H9 (cell line): ENCODE measurements around the gene TERT. TPM values are rescaled to one million over a fixed set of nuclear protein-coding genes. Genes with fewer than 3 reads are reported as not detected.
A peak's percentile ranks its signal among the peaks of the same experiment; 100 is the strongest.

ENCODE experiments used
- DNase-seq: peaks from one replicate; pipeline ENCODE4 v3.0.0-alpha.2; 2017
- H2AFZ ChIP-seq: one replicate; pipeline ENCODE4 v1.6.1; 2013; ENCODE audit warnings: mild to moderate bottlenecking, low read length, control low read depth, moderate library complexity
- H2AK5ac ChIP-seq: 2 replicates; pipeline ENCODE4 v1.6.1; 2013; ENCODE audit warnings: low read length, control low read depth, mixed read lengths; ENCODE audit not compliant: insufficient read length
- H2BK120ac ChIP-seq: one replicate; pipeline ENCODE4 v1.6.1; 2013; ENCODE audit warnings: low read depth, mild to moderate bottlenecking, low read length, control low read depth, inconsistent platforms; ENCODE audit not compliant: poor library complexity, severe bottlenecking
- H2BK12ac ChIP-seq: 2 replicates; pipeline ENCODE4 v1.6.1; 2013; ENCODE audit warnings: low read length, control low read depth, mixed read lengths, low read depth; ENCODE audit not compliant: insufficient read length
- H2BK15ac ChIP-seq: 2 replicates; pipeline ENCODE4 v1.6.1; 2013; ENCODE audit warnings: low read depth, low read length, control low read depth
- H2BK20ac ChIP-seq: one replicate; pipeline ENCODE4 v1.6.1; 2013; ENCODE audit warnings: low read depth, mild to moderate bottlenecking, low read length, control low read depth, inconsistent platforms; ENCODE audit not compliant: poor library complexity, severe bottlenecking
- H2BK5ac ChIP-seq: 2 replicates; pipeline ENCODE4 v1.6.1; 2013; ENCODE audit warnings: low read length, control low read depth, mixed read lengths; ENCODE audit not compliant: insufficient read length
- H3K14ac ChIP-seq: 2 replicates; pipeline ENCODE4 v1.6.1; 2013; ENCODE audit warnings: low read length, control low read depth; ENCODE audit not compliant: insufficient read depth
- H3K18ac ChIP-seq: 2 replicates; pipeline ENCODE4 v1.6.1; 2013; ENCODE audit warnings: low read depth, mild to moderate bottlenecking, mixed read lengths, low read length, control low read depth; ENCODE audit not compliant: insufficient read length
- H3K23ac ChIP-seq: 2 replicates; pipeline ENCODE4 v1.6.1; 2013; ENCODE audit warnings: low read length, control low read depth, mixed read lengths, low read depth; ENCODE audit not compliant: insufficient read length
- H3K23me2 ChIP-seq: 2 replicates; pipeline ENCODE4 v1.6.1; 2013; ENCODE audit warnings: low read depth, mild to moderate bottlenecking, mixed read lengths, low read length, control low read depth; ENCODE audit not compliant: insufficient read length, poor library complexity, severe bottlenecking
- H3K27ac ChIP-seq: 2 replicates; pipeline ENCODE4 v1.5.1; 2013; ENCODE audit warnings: low read length, control low read depth, mixed read lengths, low read depth; ENCODE audit not compliant: insufficient read length
- H3K27me3 ChIP-seq: 2 replicates; pipeline ENCODE4 v1.6.1; 2013; ENCODE audit warnings: low read length, control low read depth, inconsistent platforms; ENCODE audit not compliant: insufficient read depth
- H3K4ac ChIP-seq: 2 replicates; pipeline ENCODE4 v1.6.1; 2013; ENCODE audit warnings: low read depth, mild to moderate bottlenecking, control low read depth, inconsistent platforms, low read length, moderate library complexity
- H3K4me1 ChIP-seq: 2 replicates; pipeline ENCODE4 v1.6.1; 2013; ENCODE audit warnings: low read length, control low read depth, inconsistent platforms; ENCODE audit not compliant: insufficient read depth
- H3K4me2 ChIP-seq: 2 replicates; pipeline ENCODE4 v1.6.1; 2013; ENCODE audit warnings: low read length, control low read depth, mixed read lengths; ENCODE audit not compliant: insufficient read length, insufficient read depth
- H3K56ac ChIP-seq: 2 replicates; pipeline ENCODE4 v1.6.1; 2013; ENCODE audit warnings: low read depth, mild to moderate bottlenecking, mixed read lengths, low read length, control low read depth; ENCODE audit not compliant: insufficient read length
- H3K79me1 ChIP-seq: 2 replicates; pipeline ENCODE4 v1.6.1; 2013; ENCODE audit warnings: low read depth, mild to moderate bottlenecking, moderate library complexity, low read length, control low read depth, inconsistent platforms; ENCODE audit not compliant: insufficient read depth, poor library complexity, severe bottlenecking
- H3K79me2 ChIP-seq: 2 replicates; pipeline ENCODE4 v1.6.1; 2013; ENCODE audit warnings: low read length, control low read depth, inconsistent platforms; ENCODE audit not compliant: insufficient read depth
- H3K9ac ChIP-seq: 2 replicates; pipeline ENCODE4 v1.6.1; 2013; ENCODE audit warnings: low read length, control low read depth, mixed read lengths; ENCODE audit not compliant: insufficient read length; ENCODE audit errors: extremely low read depth
- H3K9me3 ChIP-seq: one replicate; pipeline ENCODE4 v1.6.1; 2013; ENCODE audit warnings: low read depth, low read length, inconsistent platforms; ENCODE audit not compliant: control insufficient read depth
- H3T11ph ChIP-seq: one replicate; pipeline ENCODE4 v1.6.1; 2013; ENCODE audit warnings: mild to moderate bottlenecking, low read length, control low read depth, inconsistent platforms
- H4K20me1 ChIP-seq: one replicate; pipeline ENCODE4 v1.6.1; 2013; ENCODE audit not compliant: control insufficient read depth, insufficient read length, insufficient read depth
- H4K5ac ChIP-seq: 2 replicates; pipeline ENCODE4 v1.6.1; 2013; ENCODE audit warnings: low read depth, mild to moderate bottlenecking, mixed read lengths, low read length, control low read depth; ENCODE audit not compliant: insufficient read length
- H4K8ac ChIP-seq: replicated peaks from 2 replicates; pipeline ENCODE4 v1.6.1; 2013; ENCODE audit warnings: low read length, control low read depth, mixed read lengths, low read depth; ENCODE audit not compliant: insufficient read length
- H4K91ac ChIP-seq: 2 replicates; pipeline ENCODE4 v1.6.1; 2013; ENCODE audit warnings: low read depth, mild to moderate bottlenecking, moderate library complexity, mixed read lengths, low read length, control low read depth; ENCODE audit not compliant: insufficient read length
- H3K27ac Mint-ChIP-seq, 3 experiments: 2 replicates in 2 of 3; 3 replicates in 1 of 3; pipeline ENCODE4 v1.8.0; 2020 to 2021; ENCODE audit warnings: mixed read lengths in 3 of 3, mild to moderate bottlenecking in 1 of 3, moderate library complexity in 1 of 3
- H3K27me3 Mint-ChIP-seq: 2 replicates; pipeline ENCODE4 v1.8.0; 2021; ENCODE audit warnings: low read depth, mild to moderate bottlenecking, moderate library complexity, mixed read lengths
- H3K36me3 Mint-ChIP-seq, 3 experiments: 2 replicates in 2 of 3; 3 replicates in 1 of 3; pipeline ENCODE4 v1.8.0; 2020 to 2021; ENCODE audit warnings: low read depth in 3 of 3, mixed read lengths in 3 of 3; ENCODE audit not compliant: insufficient read depth in 1 of 3
- H3K4me1 Mint-ChIP-seq, 2 experiments: 2 replicates each; pipeline ENCODE4 v1.8.0; 2020; ENCODE audit warnings: mixed read lengths in 2 of 2
- H3K4me3 Mint-ChIP-seq, 2 experiments: 2 replicates in 1 of 2; 3 replicates in 1 of 2; pipeline ENCODE4 v1.8.0; 2020 to 2021; ENCODE audit warnings: mild to moderate bottlenecking in 2 of 2, mixed read lengths in 2 of 2, moderate library complexity in 1 of 2
- H3K9me3 Mint-ChIP-seq, 2 experiments: 2 replicates in 1 of 2; 3 replicates in 1 of 2; pipeline ENCODE4 v1.8.0; 2020; ENCODE audit warnings: mild to moderate bottlenecking in 2 of 2, mixed read lengths in 2 of 2, moderate library complexity in 1 of 2
- WGBS: extraction: QIAGEN DNeasy Blood & Tissue Kit; methylation state at CpG from one replicate; pipeline ENCODE4 v1.1.7; 2013; ENCODE audit warnings: missing lambda C conversion rate, low lambda C conversion rate, mixed read lengths; ENCODE audit not compliant: insufficient read length; ENCODE audit errors: extremely low coverage; 5-methylcytosine and 5-hydroxymethylcytosine counted together
- total RNA-seq: library from RNA; stranded (reverse); gene quantifications from 2 replicates; pipeline ENCODE4 v1.2.1, GENCODE V29; 2021
- TF ChIP-seq, protein P1 (sequence below): fragments of 200-600 bp; sonication (generic); conservative IDR thresholded peaks from 3 replicates; pipeline ENCODE4 v1.8.0; 2021; ENCODE audit warnings: antibody characterized with exemption, mild to moderate bottlenecking

Gene TERT
- total RNA-seq, 1 experiment from 2014 or later: 15.5 TPM

DNA sequence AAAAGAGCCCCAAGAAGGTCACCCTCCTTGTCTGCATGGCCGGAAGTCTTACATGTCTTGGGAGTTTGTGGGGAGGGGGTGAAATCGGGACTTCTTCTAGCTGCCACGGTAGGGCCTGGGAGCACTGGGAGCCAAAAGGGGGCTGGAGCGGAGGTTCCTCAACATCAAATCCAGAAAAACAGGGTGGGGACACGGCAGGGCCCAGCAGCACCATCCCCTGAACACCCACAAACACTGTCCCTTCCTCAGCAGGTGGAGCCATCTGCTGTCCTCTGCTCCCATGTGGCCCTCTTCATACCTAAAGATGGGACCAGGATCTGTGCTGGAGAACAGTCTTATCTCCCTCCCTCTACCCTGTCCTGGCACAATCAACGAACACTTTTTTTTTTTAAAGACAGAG is 2.7 kb downstream of the TERT start:
- Histone ChIP-seq H2AK5ac (no peak overlapping the region), H3K79me2 (no peaks in the 10 kb centered on the region), H3K9me3 (no peaks in the 10 kb centered on the region), H3K4me1 (no peaks in the 10 kb centered on the region), H3K56ac (no peak overlapping the region), H4K8ac (no peak overlapping the region), H2AFZ (no peak overlapping the region), H4K91ac (no peak overlapping the region), H4K5ac (no peak overlapping the region), H3K4me2 (no peak overlapping the region), H3K23ac (no peak overlapping the region), H2BK12ac (no peak overlapping the region), H2BK120ac (no peak overlapping the region), H3K9ac (no peak overlapping the region), H2BK20ac (no peak overlapping the region), H4K20me1 (no peaks in the 10 kb centered on the region), H3K14ac (no peak overlapping the region), H3K27me3 (no peaks in the 10 kb centered on the region), H3K4ac (no peak overlapping the region), H3T11ph (no peak overlapping the region), H2BK5ac (no peak overlapping the region), H3K27ac (no peak overlapping the region), H3K79me1 (peaks cover 2% of the 10 kb centered on the region), H3K23me2 (peaks cover 12% of the 10 kb centered on the region), H3K18ac (no peak overlapping the region), H2BK15ac (no peak overlapping the region)
- no peak overlapping the region; a peak in 1 of 5 replicates for H3K4me3 Mint-ChIP-seq
- no peak overlapping the region; a peak in 1 of 7 replicates for H3K27ac Mint-ChIP-seq
- no CpG with 5 or more reads among the region's 6 CpGs for WGBS
- peak; percentile 21 for DNase-seq
- TF ChIP-seq, protein P1, sequence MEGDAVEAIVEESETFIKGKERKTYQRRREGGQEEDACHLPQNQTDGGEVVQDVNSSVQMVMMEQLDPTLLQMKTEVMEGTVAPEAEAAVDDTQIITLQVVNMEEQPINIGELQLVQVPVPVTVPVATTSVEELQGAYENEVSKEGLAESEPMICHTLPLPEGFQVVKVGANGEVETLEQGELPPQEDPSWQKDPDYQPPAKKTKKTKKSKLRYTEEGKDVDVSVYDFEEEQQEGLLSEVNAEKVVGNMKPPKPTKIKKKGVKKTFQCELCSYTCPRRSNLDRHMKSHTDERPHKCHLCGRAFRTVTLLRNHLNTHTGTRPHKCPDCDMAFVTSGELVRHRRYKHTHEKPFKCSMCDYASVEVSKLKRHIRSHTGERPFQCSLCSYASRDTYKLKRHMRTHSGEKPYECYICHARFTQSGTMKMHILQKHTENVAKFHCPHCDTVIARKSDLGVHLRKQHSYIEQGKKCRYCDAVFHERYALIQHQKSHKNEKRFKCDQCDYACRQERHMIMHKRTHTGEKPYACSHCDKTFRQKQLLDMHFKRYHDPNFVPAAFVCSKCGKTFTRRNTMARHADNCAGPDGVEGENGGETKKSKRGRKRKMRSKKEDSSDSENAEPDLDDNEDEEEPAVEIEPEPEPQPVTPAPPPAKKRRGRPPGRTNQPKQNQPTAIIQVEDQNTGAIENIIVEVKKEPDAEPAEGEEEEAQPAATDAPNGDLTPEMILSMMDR: no peak
- H3K9me3 Mint-ChIP-seq: no peaks in the 10 kb centered on the region
- peaks cover 7 to 22% (median 15%) of the 10 kb centered on the region in 3 experiments for H3K36me3 Mint-ChIP-seq
- H3K27me3 Mint-ChIP-seq: peaks cover 12% of the 10 kb centered on the region
- no peaks in the 10 kb centered on the region for H3K4me1 Mint-ChIP-seq
